ENCODE data around the gene NCAM1. TPM values are rescaled to one million over a fixed set of nuclear protein-coding genes. Genes with fewer than 3 reads are reported as not detected.

The NCAM1 gene
- total and polyA plus RNA-seq, 2 donors (not counting 3 experiments of a cell fraction or from before 2014, with no cell fraction given), result 0.03 TPM; not detected in 1

DNA sequence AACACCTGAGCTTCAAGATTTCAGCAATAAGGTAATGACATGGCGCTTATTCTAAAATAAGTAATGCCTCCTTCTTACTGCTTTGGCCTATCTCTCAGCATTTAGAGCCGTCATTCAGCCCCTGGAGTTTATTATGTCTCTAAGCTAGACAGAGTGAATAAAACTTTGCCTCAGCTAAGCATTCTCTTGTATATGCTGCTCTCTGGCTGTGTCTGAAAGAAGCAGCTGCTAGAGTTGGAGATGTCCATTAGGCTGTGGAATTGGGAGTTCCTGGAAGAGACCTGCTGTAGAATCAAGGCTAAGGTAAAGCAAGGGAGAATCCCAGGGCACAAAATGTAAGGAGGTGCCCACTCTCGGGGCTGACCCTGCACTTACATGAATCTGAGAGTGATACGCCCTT is 317.7 kb downstream of the NCAM1 start:
- Histone ChIP-seq H3K4me2 (ENCODE audit: insufficient read depth, low read length) (no peak overlapping the region), H3K36me3 (ENCODE audit: control insufficient read depth in 2 of 2, extremely low read depth in 1 of 2, insufficient read depth in 2 of 2, low read length in 2 of 2) (no peaks in the 10 kb centered on the region), H3K9ac (replicated peaks; ENCODE audit: extremely low read depth, insufficient read depth, low read length) (no peak overlapping the region), H3K9me3 (replicated peaks; ENCODE audit: control insufficient read depth, insufficient read depth, low read length) (no peaks in the 10 kb centered on the region), H4K20me1 (replicated peaks; ENCODE audit: control insufficient read depth, extremely low read depth, insufficient read depth, low read length) (no peaks in the 10 kb centered on the region), H3K79me2 (ENCODE audit: control insufficient read depth, insufficient read depth, low read length) (no peaks in the 10 kb centered on the region), H3K4me1 (ENCODE audit: control insufficient read depth, extremely low read depth, insufficient read depth, low read length) (no peaks in the 10 kb centered on the region), H3K27ac (ENCODE audit: insufficient read depth, low read depth, low read length) (no peak overlapping the region), H3K4me3 (replicated peaks in 1 of 3; ENCODE audit: insufficient read depth in 1 of 3, low read depth in 1 of 3, low read length in 3 of 3) (no peak overlapping the region), H3K27me3 (ENCODE audit: control insufficient read depth in 2 of 2, insufficient read depth in 2 of 2, low read length in 2 of 2) (no peaks in the 10 kb centered on the region), H3K9me1 (replicated peaks; ENCODE audit: control insufficient read depth, extremely low read depth, insufficient read depth, low read length) (no peaks in the 10 kb centered on the region), H2AFZ (ENCODE audit: low read depth, low read length) (no peak overlapping the region)
- DNase-seq (ENCODE audit: low read depth, low spot score), result no peak
- ChIA-PET POLR2A (no interaction called here), CTCF (no interaction called here)
- intact Hi-C loops (cut with micrococcal nuclease) (no loop called here), dilution Hi-C loops (cut with MboI; ENCODE audit: extremely low pct_ligation_motif_present, low sequenced_read_pairs) (no loop called here)
- TF ChIP-seq MYC (IDR thresholded peaks at IDR 0.05; ENCODE audit: low read depth, low read length) (no peak), FOS (IDR thresholded peaks at IDR 0.05; ENCODE audit: borderline replicate concordance, insufficient read depth, low read length) (no peak), EZH2 (IDR thresholded peaks at IDR 0.05; ENCODE audit: borderline replicate concordance, low read depth, low read length, severe bottlenecking) (no peak)
- no peak for FAIRE-seq
- no TSS peak for BruUV-seq (replicated peaks)

DNA sequence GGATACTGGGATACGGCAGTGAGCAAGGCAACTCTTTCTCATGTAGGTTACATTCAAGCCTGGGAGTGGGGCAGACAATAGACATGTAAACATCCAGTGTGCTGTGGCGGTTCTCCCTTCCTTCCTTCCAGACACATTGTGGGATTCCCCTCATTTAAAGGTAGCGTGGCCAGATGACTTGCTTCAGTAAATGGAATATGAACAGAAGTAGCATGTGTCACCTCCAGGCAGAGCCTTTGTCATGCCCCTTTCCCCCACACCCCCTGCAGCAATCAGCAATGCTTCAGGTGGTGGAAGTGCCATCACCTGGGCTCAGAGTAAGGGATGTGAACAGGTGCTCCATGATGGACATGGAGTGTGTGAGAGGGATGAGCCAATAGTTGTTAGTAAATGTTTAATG is 318.4 kb downstream of the NCAM1 start:
- no peak for TF ChIP-seq GATA2 (IDR thresholded peaks at IDR 0.05; ENCODE audit: insufficient read depth, insufficient read length, low read depth, low read length)
- no peak for TF ChIP-seq MYC (IDR thresholded peaks at IDR 0.05; ENCODE audit: low read depth, low read length)
- TF ChIP-seq, protein P1, sequence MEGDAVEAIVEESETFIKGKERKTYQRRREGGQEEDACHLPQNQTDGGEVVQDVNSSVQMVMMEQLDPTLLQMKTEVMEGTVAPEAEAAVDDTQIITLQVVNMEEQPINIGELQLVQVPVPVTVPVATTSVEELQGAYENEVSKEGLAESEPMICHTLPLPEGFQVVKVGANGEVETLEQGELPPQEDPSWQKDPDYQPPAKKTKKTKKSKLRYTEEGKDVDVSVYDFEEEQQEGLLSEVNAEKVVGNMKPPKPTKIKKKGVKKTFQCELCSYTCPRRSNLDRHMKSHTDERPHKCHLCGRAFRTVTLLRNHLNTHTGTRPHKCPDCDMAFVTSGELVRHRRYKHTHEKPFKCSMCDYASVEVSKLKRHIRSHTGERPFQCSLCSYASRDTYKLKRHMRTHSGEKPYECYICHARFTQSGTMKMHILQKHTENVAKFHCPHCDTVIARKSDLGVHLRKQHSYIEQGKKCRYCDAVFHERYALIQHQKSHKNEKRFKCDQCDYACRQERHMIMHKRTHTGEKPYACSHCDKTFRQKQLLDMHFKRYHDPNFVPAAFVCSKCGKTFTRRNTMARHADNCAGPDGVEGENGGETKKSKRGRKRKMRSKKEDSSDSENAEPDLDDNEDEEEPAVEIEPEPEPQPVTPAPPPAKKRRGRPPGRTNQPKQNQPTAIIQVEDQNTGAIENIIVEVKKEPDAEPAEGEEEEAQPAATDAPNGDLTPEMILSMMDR (IDR thresholded peaks at IDR 0.05; ENCODE audit: extremely low read depth in 1 of 2, insufficient read depth in 1 of 2, low read depth in 1 of 2, low read length in 2 of 2), result no peak
- no peak for TF ChIP-seq FOS (IDR thresholded peaks at IDR 0.05; ENCODE audit: borderline replicate concordance, insufficient read depth, low read length)
- TF ChIP-seq EZH2 (IDR thresholded peaks at IDR 0.05; ENCODE audit: borderline replicate concordance, low read depth, low read length, severe bottlenecking), result no peak
- no peak for TF ChIP-seq MAX (IDR thresholded peaks at IDR 0.05; ENCODE audit: insufficient read depth, insufficient read length)
- no peak for TF ChIP-seq POLR2A (IDR thresholded peaks at IDR 0.05; ENCODE audit: low read depth, low read length)
- TF ChIP-seq JUN (IDR thresholded peaks at IDR 0.05; ENCODE audit: borderline replicate concordance, insufficient read depth, insufficient read length, low read depth), result no peak
- no peak for TF ChIP-seq POLR2AphosphoS5 (IDR thresholded peaks at IDR 0.05; ENCODE audit: insufficient read depth, low read depth, low read length)
- H3K9me3 ChIP-seq (replicated peaks; ENCODE audit: control insufficient read depth, insufficient read depth, low read length), result no peaks in the 10 kb centered on the region
- ChIA-PET CTCF (no interaction called here), POLR2A (no interaction called here)
- H3K27ac ChIP-seq (ENCODE audit: insufficient read depth, low read depth, low read length), result no peak overlapping the region
- DNase-seq (ENCODE audit: low read depth, low spot score), result no peak
- no peaks in the 10 kb centered on the region for H3K9me1 ChIP-seq (replicated peaks; ENCODE audit: control insufficient read depth, extremely low read depth, insufficient read depth, low read length)
- no peak for FAIRE-seq
- H3K27me3 ChIP-seq (ENCODE audit: control insufficient read depth in 2 of 2, insufficient read depth in 2 of 2, low read length in 2 of 2), result no peaks in the 10 kb centered on the region
- H3K36me3 ChIP-seq (ENCODE audit: control insufficient read depth in 2 of 2, extremely low read depth in 1 of 2, insufficient read depth in 2 of 2, low read length in 2 of 2), result no peaks in the 10 kb centered on the region
- dilution Hi-C loops (cut with MboI; ENCODE audit: extremely low pct_ligation_motif_present, low sequenced_read_pairs) (no loop called here), intact Hi-C loops (cut with micrococcal nuclease) (no loop called here)
- H3K4me1 ChIP-seq (ENCODE audit: control insufficient read depth, extremely low read depth, insufficient read depth, low read length), result no peaks in the 10 kb centered on the region
- H3K9ac ChIP-seq (replicated peaks; ENCODE audit: extremely low read depth, insufficient read depth, low read length), result no peak overlapping the region
- H3K4me3 ChIP-seq (replicated peaks in 1 of 3; ENCODE audit: insufficient read depth in 1 of 3, low read depth in 1 of 3, low read length in 3 of 3), result no peak overlapping the region
- H3K4me2 ChIP-seq (ENCODE audit: insufficient read depth, low read length), result no peak overlapping the region
- no TSS peak for BruUV-seq (replicated peaks)
- no peaks in the 10 kb centered on the region for H3K79me2 ChIP-seq (ENCODE audit: control insufficient read depth, insufficient read depth, low read length)
- H4K20me1 ChIP-seq (replicated peaks; ENCODE audit: control insufficient read depth, extremely low read depth, insufficient read depth, low read length), result no peaks in the 10 kb centered on the region
- no peak overlapping the region for H2AFZ ChIP-seq (ENCODE audit: low read depth, low read length)

Measured in endothelial cell of umbilical vein (primary cell).